K562 (cell line): Measurements from ENCODE around the gene PPARD. TPM values are rescaled to one million over a fixed set of nuclear protein-coding genes. Genes with fewer than 3 reads are reported as not detected.

Experiments
- ATAC-seq: fragments of 200-7000 bp; cut with Tn5 transposase; 3 replicates; pipeline ENCODE4 v1.9.1; 2020; ENCODE audit warnings: moderate library complexity
- BruUV-seq: library from RNA; stranded (reverse); fragments of 400-500 nt; replicated peaks from 2 replicates; lab custom pipeline; 2021; lab: Mats Ljungman, UMichigan
- CTCF ChIA-PET: fragments of 300-600 bp; formaldehyde crosslinking; extraction: SDS; loops from one replicate; lab custom pipeline; 2021; ENCODE audit warnings: low intra/inter-chr PET ratio; lab: Yijun Ruan, JAX
- POLR2A ChIA-PET: fragments of 300-600, 350-650 bp; sonication (Branson Sonifier 250); formaldehyde crosslinking; extraction: SDS; loops from one replicate; lab custom pipeline; 2021; ENCODE audit warnings: antibody characterized with exemption, inconsistent platforms; lab: Yijun Ruan, JAX
- DNase-seq, 4 experiments: peaks; one replicate each; pipeline versions ENCODE4 v3.0.0 to v3.0.0-alpha.2; 2011 to 2018; ENCODE audit warnings: low spot score in 3 of 4, mixed read lengths in 3 of 4; ENCODE audit errors: extremely low read depth in 1 of 4
- FAIRE-seq: peaks from 2 replicates; lab custom pipeline; 2011; peaks lifted over from hg19 to GRCh38; lab: Jason Lieb, UNC
- H2AFZ ChIP-seq: 2 replicates; pipeline ENCODE4 v1.6.0; 2011; ENCODE audit warnings: low read depth, low read length, control low read depth, inconsistent platforms
- H3K27ac ChIP-seq: fragments of 200-600 bp; 3 replicates; pipeline ENCODE4 v1.8.0; 2011; ENCODE audit warnings: low read depth, mild to moderate bottlenecking, control low read depth, inconsistent platforms, low read length, moderate library complexity, mixed read lengths; ENCODE audit errors: extremely low read depth
- H3K27me3 ChIP-seq, 2 experiments: fragments of 300-600 bp in 1 of 2; 2 replicates in 1 of 2; 3 replicates in 1 of 2; pipeline versions ENCODE4 v1.6.0 to v1.8.0; 2011; ENCODE audit warnings: inconsistent platforms in 2 of 2, low read length in 2 of 2, mild to moderate bottlenecking in 1 of 2, mixed read lengths in 1 of 2, moderate library complexity in 1 of 2; ENCODE audit not compliant: control insufficient read depth in 2 of 2, insufficient read depth in 2 of 2
- H3K36me3 ChIP-seq: fragments of 300-600 bp; 3 replicates; pipeline ENCODE4 v1.8.0; 2011; ENCODE audit warnings: mild to moderate bottlenecking, low read length, inconsistent platforms; ENCODE audit not compliant: control insufficient read depth, insufficient read depth
- H3K4me1 ChIP-seq, 2 experiments: fragments of 200-600 bp in 1 of 2; replicated peaks in 1 of 2; 2 replicates in 1 of 2; 3 replicates in 1 of 2; pipeline versions ENCODE4 v1.5.1 to v1.8.0; 2011; ENCODE audit warnings: inconsistent platforms in 2 of 2, low read length in 2 of 2, mild to moderate bottlenecking in 1 of 2, mixed read lengths in 1 of 2, moderate library complexity in 1 of 2; ENCODE audit not compliant: control insufficient read depth in 2 of 2, insufficient read depth in 2 of 2
- H3K4me2 ChIP-seq: 2 replicates; pipeline ENCODE4 v1.6.1; 2011; ENCODE audit warnings: low read length, control low read depth, inconsistent platforms, mixed read lengths; ENCODE audit not compliant: insufficient read depth
- H3K4me3 ChIP-seq: fragments of 200-600 bp; sonication (generic), shearing (Covaris generic); 2 replicates; pipeline ENCODE4 v1.5.1; 2016; ENCODE audit warnings: control low read depth, inconsistent platforms
- H3K79me2 ChIP-seq: fragments of 200-600 bp; 3 replicates; pipeline ENCODE4 v1.8.0; 2011; ENCODE audit warnings: low read length, inconsistent platforms; ENCODE audit not compliant: control insufficient read depth, insufficient read depth
- H3K9ac ChIP-seq, 2 experiments: 2 replicates each; pipeline versions ENCODE4 v1.6.0 to v1.6.1; 2011; ENCODE audit warnings: low read depth in 2 of 2, low read length in 2 of 2, control low read depth in 1 of 2, inconsistent platforms in 1 of 2, mild to moderate bottlenecking in 1 of 2, mixed read lengths in 1 of 2; ENCODE audit not compliant: insufficient read depth in 1 of 2
- H3K9me1 ChIP-seq: one replicate; pipeline ENCODE4 v1.6.0; 2011; ENCODE audit warnings: inconsistent platforms, mild to moderate bottlenecking, low read length, moderate library complexity; ENCODE audit not compliant: control insufficient read depth, insufficient read depth
- H3K9me3 ChIP-seq: replicated peaks from 2 replicates; pipeline ENCODE4 v1.5.1; 2011; ENCODE audit warnings: low read depth, low read length, inconsistent platforms; ENCODE audit not compliant: control insufficient read depth, insufficient read depth
- H4K20me1 ChIP-seq: replicated peaks from 2 replicates; pipeline ENCODE4 v1.6.1; 2011; ENCODE audit warnings: low read length, inconsistent platforms, mixed read lengths; ENCODE audit not compliant: control insufficient read depth, insufficient read depth
- MTA3 ChIP-seq: fragments of 450-650 bp; formaldehyde crosslinking; IDR thresholded peaks from 2 replicates; pipeline ENCODE4 v1.6.1; 2017; ENCODE audit warnings: mild to moderate bottlenecking, borderline replicate concordance
- NRF1 ChIP-seq, 2 experiments: fragments of 450-650 bp; IDR thresholded peaks in 1 of 2; conservative IDR thresholded peaks in 1 of 2; 2 replicates each; pipeline ENCODE4 v1.6.1; 2014; ENCODE audit warnings: mild to moderate bottlenecking in 2 of 2
- TGIF2 ChIP-seq: sonication (generic); formaldehyde crosslinking; IDR thresholded peaks from 2 replicates; pipeline ENCODE4 v1.8.1; 2022; ENCODE audit warnings: mild to moderate bottlenecking, missing genetic modification reagents, moderate library complexity
- ZNF232 ChIP-seq: sonication (generic); formaldehyde crosslinking; IDR thresholded peaks from 2 replicates; pipeline ENCODE4 v1.8.0; 2022; ENCODE audit warnings: mild to moderate bottlenecking, missing genetic modification reagents
- WGBS: fragments of 100-300 bp; shearing (Covaris generic); methylation state at CpG from one replicate; pipeline ENCODE4 v1.1.6; 2016; ENCODE audit warnings: low coverage, mixed read lengths; ENCODE audit not compliant: insufficient coverage; ENCODE audit errors: missing lambda C conversion rate; 5-methylcytosine and 5-hydroxymethylcytosine counted together
- in situ Hi-C: fragments of 300-500 bp; cut with MboI; formaldehyde crosslinking; loops from 4 replicates; pipeline ENCODE4 v1.15.0; 2018; ENCODE audit warnings: inconsistent platforms, mixed read lengths
- intact Hi-C: fragments of 100-400 bp; cut with micrococcal nuclease; formaldehyde crosslinking; loops from 2 replicates; pipeline ENCODE4 v1.14.2; 2022
- polyA plus RNA-seq, 8 experiments: library from polyadenylated mRNA; depleted of rRNA in 4 of 8; stranded (reverse) in 5 of 8; unstranded in 3 of 8; fragments of >200 nt; fragmentation: Nextera tagmentation in 2 of 8; fragmentation: Illumina TruSeq in 1 of 8; extraction: Ambion mirVana in 2 of 8; extraction: Trizol in 1 of 8; gene quantifications; 2 replicates each; pipeline versions ENCODE4 v1.2.1 to v1.2.3, GENCODE V29; 2011 to 2014; ENCODE audit warnings: inconsistent platforms in 1 of 8, missing spikeins in 1 of 8
- total RNA-seq, 7 experiments: library from RNA; depleted of rRNA in 6 of 7; stranded (reverse); fragments of >200 nt in 6 of 7; fragmentation: Illumina TruSeq in 2 of 7; extraction: Trizol in 2 of 7; gene quantifications; 2 replicates each; pipeline versions ENCODE4 v1.2.1 to v1.2.3, GENCODE V29; 2011 to 2021; ENCODE audit warnings: low replicate concordance in 1 of 7
- TF ChIP-seq, protein P1 (sequence below): fragments of 250-450 bp; sonication (Bioruptor Pico); IDR thresholded peaks from 2 replicates; pipeline ENCODE4 v1.8.0; 2022; ENCODE audit warnings: moderate library complexity, mild to moderate bottlenecking, inconsistent platforms

Gene PPARD
- total and polyA plus RNA-seq, 9 of the 15 experiments (the other 6 are each of a cell fraction or from before 2014, with no cell fraction given): 0.14 to 13.2 (median 3.8) TPM

DNA sequence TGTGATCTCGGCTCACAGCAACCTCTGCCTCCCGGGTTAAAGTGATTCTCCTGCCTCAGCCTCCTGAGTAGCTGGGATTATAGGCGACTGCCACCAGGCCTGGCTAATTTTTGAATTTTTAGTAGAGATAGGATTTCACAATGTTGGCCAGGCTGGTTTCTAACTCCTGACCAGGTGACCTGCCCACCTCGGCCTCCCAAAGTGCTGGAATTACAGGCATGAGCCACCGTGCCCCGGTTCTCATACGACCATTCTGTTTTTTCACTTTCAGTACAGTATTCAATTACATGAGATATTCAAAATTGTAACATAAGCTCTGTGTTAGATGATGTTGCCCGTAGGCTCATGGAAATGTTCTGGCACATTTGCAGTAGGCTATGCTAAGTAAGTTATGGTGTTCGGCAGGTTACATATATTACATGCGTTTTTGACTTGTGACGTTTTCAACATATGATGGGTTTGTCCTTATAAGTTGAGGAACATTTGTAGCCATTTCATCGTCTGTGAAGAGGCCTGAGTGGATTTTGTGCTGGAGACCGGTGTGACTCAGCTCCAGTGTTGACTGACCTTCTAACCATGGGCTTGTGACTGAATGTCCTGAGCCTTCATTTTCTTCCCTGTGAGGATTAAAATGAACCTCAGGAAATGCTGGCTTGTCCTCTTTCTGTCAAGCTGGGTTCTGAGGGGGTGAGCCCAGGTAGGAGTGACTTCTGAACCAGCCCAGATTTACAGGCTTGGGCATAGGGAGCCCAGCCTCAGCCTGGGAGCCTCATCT is 12.2 kb downstream of the PPARD start:
- Histone ChIP-seq H3K4me2 (no peak overlapping the region), H3K36me3 (peaks cover 22% of the 10 kb centered on the region; the same call in 2 of the 3 replicates), H3K4me3 (no peak overlapping the region), H3K4me1 (no peaks in the 10 kb centered on the region; a peak in 1 of 5 replicates), H3K27ac (no peak overlapping the region), H4K20me1 (no peaks in the 10 kb centered on the region), H3K9me1 (no peaks in the 10 kb centered on the region), H2AFZ (no peak overlapping the region), H3K27me3 (no peaks in the 10 kb centered on the region), H3K9me3 (no peaks in the 10 kb centered on the region), H3K79me2 (no peaks in the 10 kb centered on the region), H3K9ac (no peak overlapping the region)
- BruUV-seq: no TSS peak
- 82% methylated on average over 13 of the region's 13 CpGs for WGBS
- in situ Hi-C loops: no loop called here
- CTCF ChIA-PET: no interaction called here
- ATAC-seq (no peak), FAIRE-seq (no peak), DNase-seq (no peak)
- TF ChIP-seq TGIF2 (CRISPR knock-in tag) (no peak), MTA3 (no peak), NRF1 (conservative IDR thresholded peaks at IDR 0.05 in 1 of 2, IDR thresholded peaks at IDR 0.05 in 1 of 2) (no peak), ZNF232 (CRISPR knock-in tag) (no peak)
- TF ChIP-seq, protein P1, sequence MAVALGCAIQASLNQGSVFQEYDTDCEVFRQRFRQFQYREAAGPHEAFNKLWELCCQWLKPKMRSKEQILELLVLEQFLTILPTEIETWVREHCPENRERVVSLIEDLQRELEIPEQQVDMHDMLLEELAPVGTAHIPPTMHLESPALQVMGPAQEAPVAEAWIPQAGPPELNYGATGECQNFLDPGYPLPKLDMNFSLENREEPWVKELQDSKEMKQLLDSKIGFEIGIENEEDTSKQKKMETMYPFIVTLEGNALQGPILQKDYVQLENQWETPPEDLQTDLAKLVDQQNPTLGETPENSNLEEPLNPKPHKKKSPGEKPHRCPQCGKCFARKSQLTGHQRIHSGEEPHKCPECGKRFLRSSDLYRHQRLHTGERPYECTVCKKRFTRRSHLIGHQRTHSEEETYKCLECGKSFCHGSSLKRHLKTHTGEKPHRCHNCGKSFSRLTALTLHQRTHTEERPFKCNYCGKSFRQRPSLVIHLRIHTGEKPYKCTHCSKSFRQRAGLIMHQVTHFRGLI: no peak
- intact Hi-C loops: no loop called here
- POLR2A ChIA-PET: interaction anchor here (0.7 to 4.4 kb wide), 6 partner anchors 8 to 787 kb away, joined by 3 to 29 read pairs (median 4); partner anchors contain the start of gene PPARD
